ENCODE measurements around the gene GPR179.

- TF ChIP-seq CTCF (IDR thresholded peaks at IDR 0.05) (no peak), POLR2A (IDR thresholded peaks at IDR 0.05) (no peak), EP300 (IDR thresholded peaks at IDR 0.05) (no peak)
These were observed 21.0 kb upstream of the GPR179 start for GRCh38 chr17:38364741-38365140.
